Osteoblast (primary cell): ENCODE data around the gene PRKCE. TPM values are rescaled to one million over a fixed set of nuclear protein-coding genes. Genes with fewer than 3 reads are reported as not detected.

Experiments
- DNase-seq: peaks from one replicate; pipeline ENCODE4 v3.0.0; 2011; ENCODE audit warnings: low spot score, mixed read lengths; ENCODE audit not compliant: insufficient read length; ENCODE audit errors: missing footprints
- H2AFZ ChIP-seq: 2 replicates; pipeline ENCODE4 v1.6.0; 2011; ENCODE audit warnings: mild to moderate bottlenecking, low read length
- H3K27ac ChIP-seq: 2 replicates; pipeline ENCODE4 v1.5.1; 2011; ENCODE audit warnings: mild to moderate bottlenecking, low read depth, low read length, moderate library complexity
- H3K27me3 ChIP-seq: 2 replicates; pipeline ENCODE4 v1.6.0; 2012; ENCODE audit warnings: mild to moderate bottlenecking, control low read depth, inconsistent platforms, low read length, moderate library complexity; ENCODE audit not compliant: insufficient read depth
- H3K36me3 ChIP-seq: 2 replicates; pipeline ENCODE4 v1.5.1; 2011; ENCODE audit warnings: mild to moderate bottlenecking, low read length, control low read depth, moderate library complexity; ENCODE audit not compliant: insufficient read depth
- H3K4me1 ChIP-seq: 2 replicates; pipeline ENCODE4 v1.5.1; 2011; ENCODE audit warnings: mild to moderate bottlenecking, low read length, control low read depth, moderate library complexity; ENCODE audit not compliant: insufficient read depth
- H3K4me2 ChIP-seq: 2 replicates; pipeline ENCODE4 v1.6.0; 2011; ENCODE audit warnings: mild to moderate bottlenecking, low read length; ENCODE audit not compliant: insufficient read depth
- H3K4me3 ChIP-seq: fragments of 200-600 bp; sonication (generic); 3 replicates; pipeline ENCODE4 v1.5.1; 2012; ENCODE audit warnings: mild to moderate bottlenecking, low read length, inconsistent platforms; ENCODE audit not compliant: insufficient read depth
- H3K79me2 ChIP-seq: 2 replicates; pipeline ENCODE4 v1.6.0; 2012; ENCODE audit warnings: mild to moderate bottlenecking, low read length, control low read depth, inconsistent platforms; ENCODE audit not compliant: insufficient read depth
- H3K9me3 ChIP-seq: 2 replicates; pipeline ENCODE4 v1.5.1; 2011; ENCODE audit warnings: low read depth, low read length, control low read depth
- H4K20me1 ChIP-seq: 2 replicates; pipeline ENCODE4 v1.6.0; 2012; ENCODE audit warnings: mild to moderate bottlenecking, low read length, control low read depth; ENCODE audit not compliant: insufficient read depth
- total RNA-seq: library from RNA; depleted of rRNA; stranded (reverse); fragments of >200 nt; gene quantifications from 2 replicates; pipeline ENCODE4 v1.2.3, GENCODE V29; 2012
- TF ChIP-seq, protein P1 (sequence below): IDR thresholded peaks from 2 replicates; pipeline ENCODE4 v1.5.1; 2011; ENCODE audit warnings: mild to moderate bottlenecking, low read depth, low read length, moderate library complexity; ENCODE audit errors: extremely low read depth

PRKCE gene
- total RNA-seq, 1 donor = 22.1 TPM

DNA sequence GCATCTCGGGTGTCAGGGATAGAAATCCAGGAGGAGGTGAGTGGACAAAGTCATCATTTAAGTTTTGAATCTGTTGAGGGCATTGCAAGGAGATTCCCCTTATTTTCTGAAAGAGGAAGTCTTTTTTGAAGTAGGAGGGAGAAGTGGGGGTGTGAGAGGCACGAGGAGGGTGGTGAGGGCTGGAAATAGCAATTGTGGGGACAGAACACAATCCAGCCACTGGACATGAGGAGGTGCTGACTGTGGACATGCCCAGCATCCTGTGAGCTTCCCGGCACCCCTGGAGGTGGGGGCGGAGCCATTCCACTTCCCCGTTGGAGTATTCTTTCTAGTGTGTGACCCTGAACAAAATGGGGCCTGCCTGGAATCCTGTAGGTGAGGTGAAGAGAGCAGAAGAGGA, 335.0 kb downstream of the PRKCE start:
- Histone ChIP-seq H3K9me3 (no peaks in the 10 kb centered on the region), H3K36me3 (no peaks in the 10 kb centered on the region), H3K4me3 (no peak overlapping the region), H3K4me1 (peaks cover 3% of the 10 kb centered on the region), H2AFZ (no peak overlapping the region), H3K4me2 (no peak overlapping the region), H3K27ac (no peak overlapping the region), H3K27me3 (no peaks in the 10 kb centered on the region), H3K79me2 (no peaks in the 10 kb centered on the region), H4K20me1 (no peaks in the 10 kb centered on the region)
- TF ChIP-seq, protein P1, sequence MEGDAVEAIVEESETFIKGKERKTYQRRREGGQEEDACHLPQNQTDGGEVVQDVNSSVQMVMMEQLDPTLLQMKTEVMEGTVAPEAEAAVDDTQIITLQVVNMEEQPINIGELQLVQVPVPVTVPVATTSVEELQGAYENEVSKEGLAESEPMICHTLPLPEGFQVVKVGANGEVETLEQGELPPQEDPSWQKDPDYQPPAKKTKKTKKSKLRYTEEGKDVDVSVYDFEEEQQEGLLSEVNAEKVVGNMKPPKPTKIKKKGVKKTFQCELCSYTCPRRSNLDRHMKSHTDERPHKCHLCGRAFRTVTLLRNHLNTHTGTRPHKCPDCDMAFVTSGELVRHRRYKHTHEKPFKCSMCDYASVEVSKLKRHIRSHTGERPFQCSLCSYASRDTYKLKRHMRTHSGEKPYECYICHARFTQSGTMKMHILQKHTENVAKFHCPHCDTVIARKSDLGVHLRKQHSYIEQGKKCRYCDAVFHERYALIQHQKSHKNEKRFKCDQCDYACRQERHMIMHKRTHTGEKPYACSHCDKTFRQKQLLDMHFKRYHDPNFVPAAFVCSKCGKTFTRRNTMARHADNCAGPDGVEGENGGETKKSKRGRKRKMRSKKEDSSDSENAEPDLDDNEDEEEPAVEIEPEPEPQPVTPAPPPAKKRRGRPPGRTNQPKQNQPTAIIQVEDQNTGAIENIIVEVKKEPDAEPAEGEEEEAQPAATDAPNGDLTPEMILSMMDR = no peak
- no peak for DNase-seq

DNA sequence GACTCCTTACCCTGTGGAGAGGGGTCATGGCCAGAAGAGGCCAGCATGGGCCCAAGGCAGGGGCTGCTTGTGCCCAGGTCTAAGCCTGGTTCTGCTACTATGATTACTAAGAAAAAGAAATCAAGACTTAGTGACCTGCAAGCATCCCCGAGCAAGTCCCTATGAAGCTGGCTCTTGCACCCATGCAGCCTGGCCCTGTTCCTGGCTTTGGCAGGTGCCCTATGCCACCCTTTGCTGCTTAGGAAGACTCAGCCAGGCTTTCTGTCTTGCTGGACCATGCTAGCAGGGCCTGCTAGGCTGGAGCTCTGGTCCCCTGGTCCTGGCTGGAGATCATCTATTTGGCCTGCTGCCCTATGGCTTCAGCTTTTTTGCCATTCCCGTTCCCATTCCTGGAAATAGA, 336.4 kb downstream of the PRKCE start:
- Histone ChIP-seq H2AFZ (no peak overlapping the region), H3K9me3 (no peaks in the 10 kb centered on the region), H4K20me1 (no peaks in the 10 kb centered on the region), H3K27ac (no peak overlapping the region), H3K4me1 (peaks cover 16% of the 10 kb centered on the region), H3K4me2 (no peak overlapping the region), H3K36me3 (no peaks in the 10 kb centered on the region), H3K4me3 (no peak overlapping the region), H3K27me3 (no peaks in the 10 kb centered on the region), H3K79me2 (no peaks in the 10 kb centered on the region)
- TF ChIP-seq, protein P1 = no peak
- DNase-seq = no peak

DNA sequence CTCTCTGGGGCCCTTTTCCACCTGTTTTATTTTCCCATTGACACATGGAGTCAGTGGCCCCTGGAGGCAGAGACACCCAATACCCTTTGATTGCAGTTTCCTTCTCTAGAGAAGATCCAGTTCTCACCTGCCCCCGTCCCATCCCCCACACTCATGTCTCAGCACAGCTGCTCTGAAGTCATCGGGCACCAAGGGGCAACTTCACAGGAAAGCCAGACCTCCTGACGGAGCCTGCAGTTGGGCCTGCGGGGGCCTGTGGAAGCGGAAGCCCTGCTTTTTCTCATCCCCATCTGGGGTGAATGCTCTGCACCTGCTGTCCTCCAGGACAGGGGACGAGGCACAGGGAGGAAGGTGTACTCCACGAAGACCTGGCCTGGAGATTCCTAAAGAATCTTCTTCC, 337.4 kb downstream of the PRKCE start:
- H3K4me3 ChIP-seq = no peak overlapping the region
- TF ChIP-seq, protein P1 = no peak
- no peak for DNase-seq
- H3K36me3 ChIP-seq = no peaks in the 10 kb centered on the region
- peaks cover 26% of the 10 kb centered on the region for H3K4me1 ChIP-seq
- no peaks in the 10 kb centered on the region for H3K79me2 ChIP-seq
- no peak overlapping the region for H3K27ac ChIP-seq
- H3K4me2 ChIP-seq = no peak overlapping the region
- H3K9me3 ChIP-seq = no peaks in the 10 kb centered on the region
- H2AFZ ChIP-seq = no peak overlapping the region
- no peaks in the 10 kb centered on the region for H3K27me3 ChIP-seq
- no peaks in the 10 kb centered on the region for H4K20me1 ChIP-seq

DNA sequence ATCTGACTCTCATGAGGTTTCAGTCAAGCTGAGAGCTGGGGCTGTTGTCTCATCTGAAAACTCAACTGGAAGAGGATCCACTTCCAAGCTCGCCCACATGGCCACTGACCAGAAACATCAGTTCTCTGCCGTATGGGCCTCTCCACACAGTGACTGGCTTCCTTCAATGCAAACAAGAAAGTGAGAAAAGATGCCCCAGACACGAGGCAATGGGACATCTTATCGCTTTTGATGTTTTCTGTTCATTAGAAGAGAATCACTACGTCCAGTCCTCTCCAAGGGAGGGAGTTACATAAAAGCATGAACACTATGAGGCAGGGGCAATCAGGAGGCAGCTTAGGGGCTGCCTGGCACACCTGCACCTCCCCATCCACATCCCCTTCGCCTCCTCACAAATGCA, 338.7 kb downstream of the PRKCE start:
- Histone ChIP-seq H3K79me2 (no peaks in the 10 kb centered on the region), H3K27me3 (no peaks in the 10 kb centered on the region), H3K27ac (no peak overlapping the region), H3K4me2 (no peak overlapping the region), H3K36me3 (no peaks in the 10 kb centered on the region), H3K9me3 (no peaks in the 10 kb centered on the region), H3K4me3 (no peak overlapping the region), H2AFZ (no peak overlapping the region), H4K20me1 (no peaks in the 10 kb centered on the region), H3K4me1 (peaks cover 27% of the 10 kb centered on the region)
- no peak for DNase-seq
- TF ChIP-seq, protein P1 = no peak
